NCI-H2107 (cell line): Measurements from ENCODE around the gene BMI1.
"Not testable (repeated sequence)": the region's sequence is repeated elsewhere in the genome, so short reads cannot be mapped to it uniquely, and the experiment has no call there.

ENCODE experiments used
- DNase-seq: peaks from one replicate; lab custom pipeline; 2025; lab: John Stamatoyannopoulos, UW

Gene BMI1

DNA sequence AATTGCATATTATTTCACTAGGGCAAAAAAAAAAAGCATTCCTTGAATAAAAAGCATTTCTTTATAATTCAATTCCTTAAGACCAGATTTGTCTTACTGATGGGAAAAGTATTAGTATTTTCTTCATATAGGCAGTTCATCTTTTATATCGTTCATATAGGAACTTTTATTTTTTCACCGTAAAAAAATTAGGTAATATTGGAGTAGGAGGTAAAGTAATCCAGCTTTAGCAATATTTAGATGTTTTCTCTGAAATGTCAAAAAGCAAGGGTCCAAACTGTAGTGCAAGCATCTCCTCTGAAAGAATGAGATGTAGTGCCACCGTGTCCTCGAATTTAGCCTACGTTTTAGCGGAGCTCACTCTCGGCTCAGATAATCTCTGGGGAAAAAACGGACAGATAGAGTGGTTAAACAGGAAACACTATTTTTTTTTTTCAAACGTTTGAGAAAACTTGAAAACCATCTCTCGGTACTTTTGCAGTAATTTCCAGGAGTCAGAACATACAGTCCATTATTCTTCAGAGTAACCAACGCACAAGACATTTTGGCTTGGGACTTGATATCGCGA lies 18.9 kb downstream of the BMI1 start:
- DNase-seq, result no peak

DNA sequence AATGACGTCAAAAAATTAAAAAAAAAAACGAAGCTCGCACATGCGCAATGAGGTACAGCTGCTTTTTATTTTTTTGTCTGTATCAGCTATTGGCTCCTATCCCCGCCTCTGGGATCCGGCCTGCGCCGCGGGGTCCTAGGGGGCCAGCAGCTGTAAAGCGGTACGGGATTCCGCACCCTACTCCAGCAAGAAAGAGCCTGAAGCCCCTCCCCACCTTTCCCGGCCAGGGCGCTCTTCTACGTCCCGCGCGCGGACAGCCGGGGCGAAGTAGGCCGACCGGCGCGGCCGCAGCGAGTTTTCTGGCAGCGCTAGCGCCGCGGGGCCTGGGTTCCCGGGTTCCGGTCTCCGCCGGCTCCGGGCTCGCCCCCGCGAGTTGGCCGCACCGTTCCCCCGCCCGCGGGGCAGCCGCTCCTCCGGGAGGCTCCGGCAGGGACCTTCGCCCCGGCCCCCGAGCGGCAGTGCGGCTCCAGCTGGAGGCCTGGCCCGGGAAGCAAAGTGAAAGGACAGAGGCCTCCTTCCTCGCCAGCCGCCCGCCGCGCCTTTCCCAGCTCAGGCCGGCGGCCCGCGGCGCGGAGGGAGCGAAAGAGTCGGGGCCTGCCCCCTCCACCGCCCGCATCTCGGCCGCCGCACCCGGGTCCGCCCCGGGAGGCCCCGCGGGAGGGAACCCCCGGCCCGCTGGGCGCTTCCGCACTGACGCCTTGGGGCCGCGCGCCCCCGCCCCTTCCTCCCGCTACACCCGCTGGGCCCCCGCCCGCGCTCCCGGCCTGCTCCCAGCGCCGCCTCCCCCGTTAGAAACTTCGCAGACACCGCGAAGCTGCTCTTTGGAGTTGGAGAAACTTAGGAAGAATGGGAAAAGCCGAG lies 19.7 kb downstream of the BMI1 start:
- DNase-seq, result peak; percentile 19

DNA sequence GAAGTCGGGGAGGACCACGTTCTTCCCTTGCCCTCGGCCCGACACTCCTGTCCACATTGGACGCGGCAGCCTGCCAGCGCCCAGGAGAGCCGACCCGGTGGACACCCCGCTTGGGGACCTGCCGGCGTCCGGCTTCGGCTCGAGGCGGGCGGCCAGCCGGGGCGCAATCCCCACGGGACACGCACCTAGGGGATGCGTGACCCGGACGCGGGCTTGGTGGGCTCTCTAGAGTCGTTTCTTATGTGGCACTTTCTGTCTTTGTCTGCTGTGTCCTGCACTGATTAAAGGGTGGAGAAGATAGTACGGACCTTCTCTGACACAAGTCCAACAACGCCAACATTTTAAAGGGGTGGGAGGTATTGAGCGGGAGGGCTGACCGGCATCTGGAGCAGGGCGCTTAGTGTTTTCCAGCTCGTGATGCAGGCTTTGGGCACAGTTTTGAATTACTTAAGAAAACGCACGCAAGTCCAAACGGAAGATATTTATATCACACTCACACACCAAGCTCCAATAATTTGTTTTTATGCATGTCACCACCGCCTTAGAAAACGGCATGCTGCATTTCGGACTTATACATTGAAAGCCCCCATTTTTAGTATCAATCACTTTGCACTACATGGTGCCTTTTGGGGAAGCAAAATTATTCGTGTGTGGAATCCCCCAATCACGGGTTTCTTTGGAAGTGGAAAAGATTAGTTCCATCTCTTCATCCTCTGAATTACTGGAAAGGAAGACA lies 20.5 kb downstream of the BMI1 start:
- DNase-seq, result no peak

DNA sequence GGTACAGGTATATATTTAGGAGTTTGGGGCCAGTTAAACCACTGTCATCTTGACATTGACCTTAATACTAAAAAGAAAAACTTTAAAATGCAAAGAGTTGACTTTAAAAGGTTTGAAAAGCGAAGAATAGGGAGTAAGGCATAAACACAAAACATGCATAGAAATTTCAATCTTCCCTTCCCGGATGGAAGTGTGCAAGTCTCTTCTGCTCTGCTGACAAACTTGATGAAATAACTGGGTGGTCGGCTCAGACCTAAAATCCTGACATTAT lies 21.0 kb downstream of the BMI1 start:
- no peak for DNase-seq

DNA sequence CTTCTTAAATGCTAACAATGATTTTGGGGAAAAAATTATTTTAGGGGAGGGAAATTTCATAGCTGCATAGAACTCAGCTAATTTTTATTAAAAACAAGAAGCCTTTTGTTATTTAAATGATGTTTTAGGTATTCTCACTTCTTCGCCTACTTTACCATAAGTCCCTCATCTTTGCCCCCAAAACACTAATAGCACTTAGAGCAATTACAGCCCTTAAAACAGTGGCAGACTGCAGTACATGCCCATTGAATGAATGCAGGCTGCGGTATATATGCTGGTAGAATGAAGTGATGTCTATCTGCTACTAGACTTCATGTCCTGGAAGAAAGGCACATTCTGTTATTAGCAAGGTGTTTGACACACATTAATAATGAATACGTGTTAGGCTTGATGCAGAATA lies 21.5 kb downstream of the BMI1 start:
- no peak for DNase-seq

DNA sequence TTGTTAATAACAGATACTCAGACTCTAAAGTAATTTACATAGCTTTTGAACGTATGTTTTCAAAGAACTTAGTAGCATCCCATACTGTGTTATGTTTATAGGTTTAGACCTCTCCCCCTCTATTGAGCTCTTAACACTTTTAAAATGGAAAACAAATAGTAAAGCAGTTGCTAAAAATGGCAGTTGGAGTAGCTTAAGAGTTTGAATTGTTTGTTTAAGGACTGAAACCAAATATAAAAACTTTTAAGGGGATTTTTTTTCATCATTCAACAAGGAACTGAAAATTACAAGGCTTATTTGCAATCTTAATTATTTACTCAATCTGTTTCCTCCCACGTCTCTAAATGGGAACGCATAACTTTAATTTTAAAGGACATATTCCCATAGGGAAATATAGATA lies 22.8 kb downstream of the BMI1 start:
- DNase-seq, result no peak

DNA sequence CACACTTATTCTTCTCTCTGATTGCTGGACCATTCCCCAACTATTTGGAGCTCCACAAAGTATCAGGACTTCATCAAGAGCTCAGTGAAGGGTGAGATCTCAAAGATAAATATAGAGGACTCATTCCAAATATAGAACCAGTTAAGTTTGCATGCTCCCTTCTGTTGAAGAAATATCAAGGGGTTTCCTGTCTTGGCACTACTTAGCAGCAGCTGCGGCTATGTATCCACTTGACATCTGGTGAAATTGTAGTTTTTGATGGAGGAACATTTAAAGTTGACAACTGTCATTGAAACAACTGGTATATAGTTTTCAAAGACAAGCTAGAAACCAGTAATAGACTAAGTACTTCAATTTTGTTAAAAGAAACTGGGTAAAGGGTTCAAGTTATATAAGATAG lies 23.4 kb downstream of the BMI1 start:
- DNase-seq, result no peak

DNA sequence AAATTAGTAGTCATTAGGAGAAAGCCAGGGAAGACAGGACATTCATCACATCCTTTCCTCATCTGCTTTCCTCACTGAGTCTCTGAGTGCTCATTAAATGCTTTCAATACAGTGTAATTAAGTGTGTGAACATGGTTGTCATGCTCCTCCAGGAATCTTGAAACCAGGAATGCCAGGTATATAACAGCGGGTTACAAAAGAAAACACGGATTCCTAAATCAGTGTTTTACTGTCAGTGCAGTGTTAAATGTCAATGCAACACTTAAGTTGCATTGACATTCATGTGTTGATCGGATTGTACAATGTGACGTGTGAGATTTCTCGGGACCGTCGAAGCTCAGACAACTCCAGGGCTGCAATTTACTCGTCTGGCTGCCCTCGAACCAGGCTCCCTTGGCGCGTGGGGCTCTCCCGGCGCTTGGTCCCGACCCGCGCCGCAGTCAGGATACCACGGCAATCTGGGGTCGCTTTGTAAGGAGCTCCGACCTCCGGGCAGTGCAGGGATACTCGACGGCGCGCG lies 23.9 kb downstream of the BMI1 start:
- DNase-seq, result no peak

DNA sequence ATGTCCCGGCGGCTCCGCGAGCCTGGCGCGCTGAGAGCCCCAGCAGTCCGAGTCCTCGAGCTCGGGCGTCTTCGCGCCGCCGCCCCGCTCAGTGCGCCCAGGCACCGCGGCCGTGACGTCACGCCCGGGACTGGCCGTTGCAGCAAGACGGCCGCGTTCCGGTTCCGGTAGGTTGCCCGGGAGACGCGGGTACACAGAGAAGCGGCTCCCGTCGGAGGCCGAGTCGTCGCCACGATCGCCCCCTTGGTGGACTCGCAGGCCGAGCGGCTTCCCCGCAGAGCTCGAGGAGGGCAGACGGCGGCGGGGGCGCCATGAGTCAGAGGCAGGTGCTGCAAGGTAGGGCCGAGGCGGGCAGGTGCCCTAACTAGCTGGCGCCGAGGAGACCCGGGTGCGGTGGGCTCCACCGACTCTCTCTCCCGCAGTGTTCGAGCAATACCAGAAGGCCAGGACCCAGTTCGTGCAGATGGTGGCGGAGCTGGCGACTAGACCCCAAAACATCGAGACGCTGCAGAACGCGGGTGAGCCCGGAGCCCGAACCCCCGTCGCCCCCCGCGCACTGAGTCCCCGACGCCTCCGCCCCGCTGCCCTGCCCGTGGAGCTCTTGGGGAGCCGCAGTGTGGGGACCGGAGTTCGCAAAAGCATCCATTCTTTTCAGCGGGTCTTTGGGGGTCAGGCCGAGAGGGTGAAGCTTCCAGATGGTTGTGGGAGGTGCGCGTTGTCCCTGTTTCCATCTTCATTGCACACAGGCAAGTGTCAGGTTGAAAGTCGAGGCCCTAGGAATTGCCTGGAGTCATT lies 24.6 kb downstream of the BMI1 start, which contains the start of gene SPAG6:
Gene SPAG6, plus strand, starts transcription at position 196 of the 795 bp plus-strand sequence. Its CDS starts 116 bp downstream, at position 312.
- DNase-seq, result peak; percentile 38

DNA sequence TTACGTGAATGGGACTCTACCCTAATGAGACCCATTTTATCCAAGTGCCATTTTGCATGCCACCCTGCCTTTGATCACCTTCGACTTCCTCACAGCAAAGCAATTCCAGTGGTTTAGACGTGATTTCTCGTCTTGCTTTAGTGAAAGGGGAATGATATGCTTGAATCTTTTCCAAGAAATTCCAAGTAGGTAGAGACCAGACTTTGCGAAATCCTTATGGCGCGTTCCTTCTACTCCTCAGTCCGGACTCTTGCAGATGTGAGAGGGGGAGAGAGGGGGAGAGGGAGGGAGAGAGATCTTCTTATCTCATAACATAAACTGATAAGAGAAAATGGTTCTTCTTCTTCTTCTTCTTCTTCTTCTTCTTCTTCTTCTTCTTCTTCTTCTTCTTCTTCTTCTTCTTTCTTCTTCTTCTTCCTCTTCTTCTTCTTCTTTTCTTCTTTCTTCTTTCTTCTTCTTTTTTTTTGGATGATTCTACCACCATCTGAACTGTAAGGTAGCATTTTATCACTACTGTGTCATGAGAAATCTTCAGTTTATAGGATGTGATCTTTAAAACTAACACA lies 25.3 kb downstream of the BMI1 start:
- no peak for DNase-seq

DNA sequence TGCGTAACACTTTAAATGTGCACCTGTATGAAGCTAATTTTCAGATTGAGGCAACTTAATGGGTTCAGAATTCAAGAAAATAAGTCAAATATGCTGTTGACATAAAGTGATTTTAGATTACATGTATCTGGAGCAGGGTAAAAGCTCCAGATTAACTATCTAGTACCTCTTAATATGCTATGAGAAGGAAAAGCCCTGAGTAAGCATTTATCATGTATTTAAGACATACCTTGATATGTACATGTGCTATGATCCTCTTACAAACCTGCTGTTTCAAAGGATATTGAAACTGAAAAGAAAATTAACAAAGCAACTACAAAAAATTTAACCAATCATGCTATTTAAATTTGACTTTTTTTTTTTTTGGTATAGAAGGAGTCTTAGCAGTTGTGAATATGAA lies 28.9 kb downstream of the BMI1 start:
- DNase-seq, result no peak

DNA sequence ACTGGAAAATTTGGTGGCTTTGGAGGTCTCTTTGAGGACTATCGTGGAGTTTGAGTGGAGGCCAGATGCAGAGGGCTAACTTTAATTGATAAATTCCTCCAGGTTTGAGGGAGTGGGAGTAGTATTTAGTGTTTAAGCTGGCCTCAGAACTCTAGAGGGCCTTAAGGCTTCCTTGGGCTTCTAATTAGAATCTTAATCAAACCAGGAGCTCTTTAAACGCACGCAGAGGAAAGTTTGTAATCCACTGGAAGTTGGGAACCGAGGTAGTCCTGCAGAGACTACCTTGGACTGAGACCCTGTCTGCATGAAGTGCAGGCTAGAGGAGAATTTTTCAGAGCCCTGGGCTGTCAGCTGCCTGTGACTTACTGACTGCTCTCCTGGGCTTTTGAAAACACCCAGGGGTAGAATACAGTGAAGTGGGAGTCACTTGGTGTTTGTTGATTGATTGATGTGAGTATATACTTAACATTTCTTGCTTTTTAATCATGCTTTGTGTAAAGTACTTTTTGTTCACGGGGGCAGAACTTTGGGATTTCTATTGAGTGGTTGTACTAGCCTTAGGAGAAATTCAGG lies 30.3 kb downstream of the BMI1 start:
- DNase-seq, result no peak

DNA sequence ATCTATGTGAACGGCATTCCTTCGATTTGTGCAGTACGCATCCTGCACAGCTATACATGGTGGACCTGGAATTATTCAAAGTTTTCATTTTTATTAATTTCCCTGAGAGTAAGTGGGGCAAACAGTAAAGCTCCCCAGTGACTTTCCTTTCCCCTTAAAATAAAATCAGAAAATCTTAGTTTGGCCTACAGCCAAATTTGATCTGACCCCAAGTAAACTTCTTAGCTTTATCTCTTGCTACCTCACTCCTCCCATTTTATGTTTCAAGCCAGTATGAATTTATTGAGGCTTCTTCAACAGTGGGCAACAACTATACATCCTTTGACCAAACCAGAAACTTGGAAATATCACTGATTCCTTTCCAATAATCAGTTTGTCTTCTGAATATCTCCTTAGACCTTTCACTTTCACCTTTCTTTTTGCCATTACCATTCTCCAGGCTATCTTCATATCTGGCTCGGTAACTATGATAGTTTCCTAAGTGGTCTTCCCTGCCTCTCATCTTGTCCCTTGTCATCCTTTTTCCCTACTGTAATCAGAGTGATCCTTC lies 35.5 kb downstream of the BMI1 start:
- no peak for DNase-seq

DNA sequence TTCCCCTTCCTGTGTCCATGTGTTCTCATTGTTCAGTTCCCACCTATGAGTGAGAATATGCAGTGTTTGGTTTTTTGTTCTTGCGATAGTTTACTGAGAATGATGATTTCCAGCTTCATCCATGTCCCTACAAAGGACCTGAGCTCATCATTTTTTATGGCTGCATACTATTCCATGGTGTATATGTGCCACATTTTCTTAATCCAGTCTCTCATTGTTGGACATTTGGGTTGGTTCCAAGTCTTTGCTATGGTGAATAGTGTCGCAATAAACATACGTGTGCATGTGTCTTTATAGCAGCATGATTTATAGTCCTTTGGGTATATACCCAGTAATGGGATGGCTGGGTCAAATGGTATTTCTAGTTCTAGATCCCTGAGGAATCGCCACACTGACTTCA lies 36.9 kb downstream of the BMI1 start:
- not testable (repeated sequence) for DNase-seq

DNA sequence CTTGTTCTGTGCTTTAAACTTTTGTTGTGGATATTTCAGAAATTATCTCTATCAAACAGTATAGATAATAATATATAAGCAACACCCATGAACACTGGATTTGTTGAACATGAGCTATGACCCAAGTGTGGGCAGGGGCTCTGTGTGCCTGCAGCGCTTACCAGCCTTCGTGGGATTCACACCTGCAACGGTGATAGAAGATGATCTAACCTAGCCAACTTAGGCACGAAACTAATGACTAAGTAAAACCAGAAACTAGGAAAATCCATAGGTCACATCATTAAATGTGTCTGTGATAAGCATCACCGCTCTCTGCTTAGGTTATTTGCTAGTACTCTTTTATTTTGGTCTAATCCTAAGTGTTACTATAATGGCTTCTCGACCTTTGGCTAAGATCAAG lies 42.4 kb downstream of the BMI1 start:
- DNase-seq, result no peak

DNA sequence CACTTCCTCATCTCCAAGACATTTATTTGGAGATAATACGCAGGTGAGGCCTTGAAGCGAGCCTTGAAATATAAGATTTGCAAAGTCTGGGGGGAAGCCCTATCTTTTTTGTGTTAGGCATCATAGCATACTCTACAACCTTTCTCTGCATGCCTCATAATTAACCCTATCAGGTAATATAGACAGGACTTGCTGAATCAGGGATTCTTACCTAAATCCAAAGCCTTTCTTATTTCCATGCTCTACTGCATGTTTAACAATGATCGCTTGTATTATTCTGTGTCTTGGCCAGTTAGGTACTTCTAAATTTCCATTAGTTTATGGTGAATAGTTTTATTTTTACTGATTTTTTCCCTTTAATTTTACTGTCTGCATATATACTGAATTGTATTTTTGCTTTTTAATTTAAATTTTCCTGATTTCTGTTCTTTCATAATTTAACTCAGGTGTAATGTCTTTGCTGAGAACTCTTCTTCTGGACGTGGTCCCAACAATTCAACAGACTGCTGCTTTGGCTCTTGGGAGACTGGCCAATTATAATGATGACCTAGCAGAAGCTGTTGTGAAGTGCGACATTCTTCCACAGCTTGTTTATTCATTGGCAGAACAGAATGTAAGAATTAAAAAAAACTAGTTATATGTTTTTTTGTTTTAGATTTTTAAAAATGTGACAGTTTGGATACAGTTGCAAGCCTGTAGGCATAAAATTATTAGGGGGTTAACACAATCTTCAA lies 43.7 kb downstream of the BMI1 start:
- no peak for DNase-seq

DNA sequence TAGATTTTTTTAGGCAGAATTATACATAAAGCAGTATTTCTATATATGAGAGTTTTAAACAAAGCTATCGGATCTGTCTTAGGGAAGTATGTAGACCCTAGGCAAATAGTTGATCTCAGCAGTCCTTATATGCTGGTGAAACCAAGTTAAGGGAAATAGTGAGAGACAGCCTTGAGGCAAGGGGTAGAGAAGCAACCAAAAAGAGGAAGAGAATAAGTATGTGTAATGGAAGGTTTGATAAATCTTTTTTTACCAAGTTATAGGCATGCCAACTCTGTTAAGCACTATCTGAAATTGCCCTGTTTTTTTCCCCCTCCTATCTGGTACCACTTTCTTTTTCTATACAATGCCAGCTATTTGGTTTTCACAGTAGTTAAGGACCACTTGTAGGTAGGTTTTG lies 44.3 kb downstream of the BMI1 start:
- no peak for DNase-seq

DNA sequence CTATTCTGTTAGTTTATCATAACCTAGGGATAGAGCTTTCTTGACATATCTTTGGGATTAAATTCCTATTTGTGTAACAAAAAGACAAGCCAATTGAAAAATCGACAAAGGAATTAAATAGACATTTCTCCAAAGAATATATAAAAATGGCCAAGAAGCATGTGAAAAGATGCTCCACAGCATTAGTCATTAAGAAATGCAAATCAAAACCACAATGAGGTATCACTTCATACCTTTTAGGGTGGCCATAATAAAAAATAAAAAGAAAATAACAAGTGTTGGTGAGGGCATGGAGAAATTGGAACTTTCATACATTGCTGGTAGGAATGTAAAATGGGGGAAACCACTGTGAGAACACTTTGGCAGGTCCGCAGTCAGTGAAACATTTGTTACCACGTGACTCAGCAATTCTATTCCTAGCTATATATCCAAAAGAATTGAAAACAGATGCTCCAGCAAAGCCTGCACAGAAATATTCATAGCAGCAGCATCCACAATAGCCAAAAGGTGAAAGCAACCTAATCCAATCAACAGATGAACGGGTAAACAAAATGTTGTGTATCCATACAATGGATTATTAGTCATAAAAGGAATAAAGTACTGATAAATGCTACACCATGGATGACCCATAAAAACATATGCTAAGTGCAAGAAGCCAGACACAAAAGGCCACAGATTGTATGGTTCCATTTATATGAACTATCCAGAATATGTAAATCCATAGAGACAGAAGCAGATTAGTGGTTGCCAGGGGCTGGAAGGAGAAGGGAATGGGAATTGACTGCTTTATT lies 44.9 kb downstream of the BMI1 start:
- no peak for DNase-seq

DNA sequence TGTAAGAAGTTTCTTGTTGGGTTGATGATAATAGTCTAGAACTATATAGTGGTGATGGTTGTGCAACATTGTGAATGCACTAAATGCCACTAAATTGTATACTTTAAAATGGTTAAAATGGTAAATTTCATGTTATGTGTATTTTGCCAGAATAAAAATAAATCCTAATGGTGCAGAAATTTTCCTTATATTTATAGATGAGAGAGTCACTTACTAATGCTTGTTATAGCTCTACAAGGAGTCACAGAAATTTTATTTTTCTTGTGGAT lies 45.5 kb downstream of the BMI1 start:
- no peak for DNase-seq

DNA sequence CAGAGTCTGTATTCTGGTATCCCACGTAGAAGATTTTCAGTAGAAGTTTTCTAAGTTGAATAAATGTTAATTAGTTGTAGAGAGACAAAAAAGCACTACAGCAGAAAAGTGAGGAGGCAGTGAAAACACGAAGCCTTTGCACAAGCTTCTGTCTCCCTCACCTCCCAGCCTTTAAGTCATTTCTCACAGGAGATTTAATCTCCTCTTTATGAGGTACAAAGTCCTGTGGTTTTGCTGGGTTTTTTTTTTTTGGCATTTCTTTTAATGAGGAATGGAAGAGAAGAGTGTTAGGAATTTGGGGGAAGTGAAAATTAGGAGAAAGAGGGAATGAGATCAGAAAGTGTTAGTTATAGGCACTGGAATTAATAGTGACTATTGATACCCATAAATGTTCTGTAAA lies 45.9 kb downstream of the BMI1 start:
- DNase-seq, result no peak
